Vagina (tissue), 2 donors: ENCODE data around the gene GRB7.

ENCODE experiments used
- POLR2AphosphoS5 ChIP-seq, 2 donors: sonication (generic); formaldehyde crosslinking; IDR thresholded peaks; one replicate each; pipeline ENCODE4 v1.9.0; 2017; ENCODE audit warnings: antibody characterized with exemption in 2 of 2, mild to moderate bottlenecking in 2 of 2, low read depth in 1 of 2; ENCODE audit not compliant: insufficient read depth in 1 of 2
- TF ChIP-seq, protein P1 (sequence below), 3 experiments: fragments of 450-650 bp in 2 of 3; fragments of 200-600 bp in 1 of 3; sonication (generic) in 1 of 3; IDR thresholded peaks; one replicate each; pipeline ENCODE4 v1.5.1; 2017 to 2019; ENCODE audit warnings: antibody characterized with exemption in 3 of 3, mild to moderate bottlenecking in 2 of 3, moderate library complexity in 2 of 3

GRCh38 chr17:39781031-39781860 is 43.5 kb downstream of the GRB7 start:
- no peak for TF ChIP-seq POLR2AphosphoS5 (IDR thresholded peaks at IDR 0.05; ENCODE audit: insufficient read depth in 1 of 2, low read depth in 1 of 2)
- TF ChIP-seq, protein P1, sequence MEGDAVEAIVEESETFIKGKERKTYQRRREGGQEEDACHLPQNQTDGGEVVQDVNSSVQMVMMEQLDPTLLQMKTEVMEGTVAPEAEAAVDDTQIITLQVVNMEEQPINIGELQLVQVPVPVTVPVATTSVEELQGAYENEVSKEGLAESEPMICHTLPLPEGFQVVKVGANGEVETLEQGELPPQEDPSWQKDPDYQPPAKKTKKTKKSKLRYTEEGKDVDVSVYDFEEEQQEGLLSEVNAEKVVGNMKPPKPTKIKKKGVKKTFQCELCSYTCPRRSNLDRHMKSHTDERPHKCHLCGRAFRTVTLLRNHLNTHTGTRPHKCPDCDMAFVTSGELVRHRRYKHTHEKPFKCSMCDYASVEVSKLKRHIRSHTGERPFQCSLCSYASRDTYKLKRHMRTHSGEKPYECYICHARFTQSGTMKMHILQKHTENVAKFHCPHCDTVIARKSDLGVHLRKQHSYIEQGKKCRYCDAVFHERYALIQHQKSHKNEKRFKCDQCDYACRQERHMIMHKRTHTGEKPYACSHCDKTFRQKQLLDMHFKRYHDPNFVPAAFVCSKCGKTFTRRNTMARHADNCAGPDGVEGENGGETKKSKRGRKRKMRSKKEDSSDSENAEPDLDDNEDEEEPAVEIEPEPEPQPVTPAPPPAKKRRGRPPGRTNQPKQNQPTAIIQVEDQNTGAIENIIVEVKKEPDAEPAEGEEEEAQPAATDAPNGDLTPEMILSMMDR (IDR thresholded peaks at IDR 0.05) = no peak
